ENCODE results near the gene GNG11.

The GNG11 gene

GRCh38 chr7:93945756-93946535, 24.4 kb downstream of the GNG11 start:
- no peak for DNase-seq (ENCODE audit: low read depth in 4 of 4, low spot score in 1 of 4)

GRCh38 chr7:93948106-93948505, 26.6 kb downstream of the GNG11 start:
- DNase-seq (ENCODE audit: low read depth in 4 of 4, low spot score in 1 of 4): no peak

- DNase-seq (ENCODE audit: low read depth in 4 of 4, low spot score in 1 of 4): no peak
Measured at GRCh38 chr7:93948873-93949272, 27.3 kb downstream of the GNG11 start.

- no peak for DNase-seq (ENCODE audit: low read depth in 4 of 4, low spot score in 1 of 4)
Measured at GRCh38 chr7:93949423-93949822, 27.9 kb downstream of the GNG11 start.

- DNase-seq (ENCODE audit: low read depth in 4 of 4, low spot score in 1 of 4): no peak
Measured at GRCh38 chr7:93955304-93955703, 33.8 kb downstream of the GNG11 start.

GRCh38 chr7:93957767-93958166, 36.2 kb downstream of the GNG11 start:
- no peak for DNase-seq (ENCODE audit: low read depth in 4 of 4, low spot score in 1 of 4)

- DNase-seq (ENCODE audit: low read depth in 4 of 4, low spot score in 1 of 4): no peak
Measured at GRCh38 chr7:93958216-93958615, 36.7 kb downstream of the GNG11 start.

- no peak for DNase-seq (ENCODE audit: low read depth in 4 of 4, low spot score in 1 of 4)
Measured at GRCh38 chr7:93958651-93959050, 37.1 kb downstream of the GNG11 start.

GRCh38 chr7:93960986-93961385, 39.5 kb downstream of the GNG11 start:
- no peak for DNase-seq (ENCODE audit: low read depth in 4 of 4, low spot score in 1 of 4)

GRCh38 chr7:93964262-93964661, 42.7 kb downstream of the GNG11 start:
- no peak for DNase-seq (ENCODE audit: low read depth in 4 of 4, low spot score in 1 of 4)

- no peak for DNase-seq (ENCODE audit: low read depth in 4 of 4, low spot score in 1 of 4)
Measured at GRCh38 chr7:93964813-93965212, 43.3 kb downstream of the GNG11 start.

- no peak for DNase-seq (ENCODE audit: low read depth in 4 of 4, low spot score in 1 of 4)
Measured at GRCh38 chr7:93968911-93969620, 47.5 kb downstream of the GNG11 start.

- DNase-seq (ENCODE audit: low read depth in 4 of 4, low spot score in 1 of 4): no peak
Measured at GRCh38 chr7:93972029-93972725, 50.6 kb downstream of the GNG11 start.

GRCh38 chr7:93973134-93973533, 51.6 kb downstream of the GNG11 start:
- no peak for DNase-seq (ENCODE audit: low read depth in 4 of 4, low spot score in 1 of 4)

GRCh38 chr7:93977211-93977950, 55.8 kb downstream of the GNG11 start:
- no peak for DNase-seq (ENCODE audit: low read depth in 4 of 4, low spot score in 1 of 4)
